Gastrocnemius medialis (tissue), 4 donors: ENCODE measurements around the gene CFAP97D1.

Experiments
- POLR2A ChIP-seq, 2 donors: fragments of 450-650 bp; IDR thresholded peaks; one replicate each; pipeline ENCODE4 v1.6.1; 2017; ENCODE audit warnings: antibody characterized with exemption in 2 of 2, mild to moderate bottlenecking in 2 of 2, moderate library complexity in 2 of 2
- TF ChIP-seq, protein P1 (sequence below), 5 experiments: fragments of 450-650 bp in 3 of 5; fragments of 200-600 bp in 2 of 5; sonication (generic) in 2 of 5; IDR thresholded peaks in 4 of 5; conservative IDR thresholded peaks in 1 of 5; 1 replicate in 4 of 5; 2 replicates in 1 of 5; pipeline ENCODE4 v1.5.1; 2016 to 2019; ENCODE audit warnings: antibody characterized with exemption in 5 of 5, mild to moderate bottlenecking in 3 of 5, moderate library complexity in 3 of 5

DNA sequence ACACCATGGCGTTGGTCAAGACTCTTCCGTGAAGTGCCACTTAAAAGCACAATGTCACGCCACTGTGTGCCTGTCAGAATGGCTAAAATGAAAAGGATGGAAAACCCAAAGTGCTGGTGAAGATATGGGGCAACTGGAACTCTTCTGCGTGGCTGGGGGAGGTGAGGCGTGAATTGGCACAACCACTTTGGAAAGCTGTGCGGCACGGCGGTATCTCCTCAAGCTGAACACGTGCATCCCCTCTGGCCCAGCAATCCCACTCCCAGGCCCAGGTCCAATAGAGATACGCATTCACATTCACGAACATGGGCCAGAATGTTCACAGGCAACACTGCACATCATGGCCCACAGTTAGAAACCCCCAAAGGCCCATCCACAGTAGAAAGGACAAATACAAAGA, 10.4 kb upstream of the CFAP97D1 start:
- TF ChIP-seq, protein P1, sequence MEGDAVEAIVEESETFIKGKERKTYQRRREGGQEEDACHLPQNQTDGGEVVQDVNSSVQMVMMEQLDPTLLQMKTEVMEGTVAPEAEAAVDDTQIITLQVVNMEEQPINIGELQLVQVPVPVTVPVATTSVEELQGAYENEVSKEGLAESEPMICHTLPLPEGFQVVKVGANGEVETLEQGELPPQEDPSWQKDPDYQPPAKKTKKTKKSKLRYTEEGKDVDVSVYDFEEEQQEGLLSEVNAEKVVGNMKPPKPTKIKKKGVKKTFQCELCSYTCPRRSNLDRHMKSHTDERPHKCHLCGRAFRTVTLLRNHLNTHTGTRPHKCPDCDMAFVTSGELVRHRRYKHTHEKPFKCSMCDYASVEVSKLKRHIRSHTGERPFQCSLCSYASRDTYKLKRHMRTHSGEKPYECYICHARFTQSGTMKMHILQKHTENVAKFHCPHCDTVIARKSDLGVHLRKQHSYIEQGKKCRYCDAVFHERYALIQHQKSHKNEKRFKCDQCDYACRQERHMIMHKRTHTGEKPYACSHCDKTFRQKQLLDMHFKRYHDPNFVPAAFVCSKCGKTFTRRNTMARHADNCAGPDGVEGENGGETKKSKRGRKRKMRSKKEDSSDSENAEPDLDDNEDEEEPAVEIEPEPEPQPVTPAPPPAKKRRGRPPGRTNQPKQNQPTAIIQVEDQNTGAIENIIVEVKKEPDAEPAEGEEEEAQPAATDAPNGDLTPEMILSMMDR (IDR thresholded peaks at IDR 0.05 in 4 of 5, conservative IDR thresholded peaks at IDR 0.05 in 1 of 5) = no peak
- no peak for TF ChIP-seq POLR2A (IDR thresholded peaks at IDR 0.05)
